Spinal cord (tissue), 10 donors: ENCODE measurements around the gene ABCB11. TPM values are rescaled to one million over a fixed set of nuclear protein-coding genes. Genes with fewer than 3 reads are reported as not detected.
"Not testable (repeated sequence)": the region's sequence is repeated elsewhere in the genome, so short reads cannot be mapped to it uniquely, and the experiment has no call there.

ENCODE experiments used
- DNase-seq, 6 donors: peaks; one replicate each; pipeline versions ENCODE4 v3.0.0 to v3.0.0-alpha.2; 2013 to 2015; ENCODE audit warnings: low spot score in 6 of 6, low read depth in 4 of 6
- H3K27ac ChIP-seq: one replicate; pipeline ENCODE4 v1.5.1; 2013; ENCODE audit warnings: low read depth, low read length, control low read depth
- H3K27me3 ChIP-seq: one replicate; pipeline ENCODE4 v1.6.1; 2013; ENCODE audit warnings: low read length; ENCODE audit not compliant: control insufficient read depth, insufficient read depth
- H3K36me3 ChIP-seq: one replicate; pipeline ENCODE4 v1.6.1; 2013; ENCODE audit warnings: low read length; ENCODE audit not compliant: control insufficient read depth, insufficient read depth
- H3K4me1 ChIP-seq: one replicate; pipeline ENCODE4 v1.6.1; 2013; ENCODE audit warnings: low read length; ENCODE audit not compliant: control insufficient read depth, insufficient read depth
- H3K4me3 ChIP-seq: one replicate; pipeline ENCODE4 v1.5.1; 2013; ENCODE audit warnings: low read depth, low read length, control low read depth
- H3K9me3 ChIP-seq: one replicate; pipeline ENCODE4 v1.6.1; 2013; ENCODE audit warnings: low read length; ENCODE audit not compliant: control insufficient read depth, insufficient read depth
- WGBS: methylation state at CpG from one replicate; pipeline ENCODE4 v1.1.5; 2013; ENCODE audit warnings: missing lambda C conversion rate; ENCODE audit not compliant: insufficient coverage; 5-methylcytosine and 5-hydroxymethylcytosine counted together
- polyA plus RNA-seq, 2 donors: library from polyadenylated mRNA; unstranded; fragments of 120-200 nt; gene quantifications; one replicate each; pipeline ENCODE4 v1.2.1, GENCODE V29; 2013; ENCODE audit not compliant: insufficient read length in 2 of 2
- total RNA-seq, 2 donors: library from RNA; depleted of rRNA in 1 of 2; stranded (reverse); fragments of 120-200 nt in 1 of 2; fragments of >200 nt in 1 of 2; gene quantifications; one replicate each; pipeline versions ENCODE4 v1.2.3 to v1.2.4, GENCODE V29; 2013 to 2014
- donor health status: healthy.

The ABCB11 gene
- total and polyA plus RNA-seq, 4 donors, result 0.19 to 0.66 (median 0.25) TPM

DNA sequence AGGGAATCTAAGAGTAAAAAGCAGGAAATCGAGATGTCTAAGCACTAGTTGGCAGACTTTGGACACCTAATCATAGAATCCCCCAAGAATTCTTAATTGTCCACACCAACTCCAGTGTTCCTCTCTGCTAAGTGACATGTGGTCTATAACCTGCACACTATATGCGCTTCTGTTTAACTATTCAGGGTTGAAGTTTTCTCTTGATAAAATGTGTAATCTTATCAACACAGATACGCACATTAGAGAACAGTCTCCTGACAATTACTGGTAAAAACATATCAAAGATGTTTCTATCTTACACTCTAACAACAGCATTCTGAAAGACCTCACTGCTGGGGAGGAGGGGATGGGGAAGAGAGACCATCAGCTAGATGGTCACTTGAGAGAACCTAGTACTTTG lies 3.9 kb downstream of the ABCB11 start:
- Histone ChIP-seq H3K4me1 (no peaks in the 10 kb centered on the region), H3K36me3 (no peaks in the 10 kb centered on the region), H3K9me3 (no peaks in the 10 kb centered on the region), H3K27me3 (no peaks in the 10 kb centered on the region), H3K27ac (no peak overlapping the region), H3K4me3 (no peak overlapping the region)
- no CpG with 5 or more reads among the region's 3 CpGs for WGBS
- no peak for DNase-seq

DNA sequence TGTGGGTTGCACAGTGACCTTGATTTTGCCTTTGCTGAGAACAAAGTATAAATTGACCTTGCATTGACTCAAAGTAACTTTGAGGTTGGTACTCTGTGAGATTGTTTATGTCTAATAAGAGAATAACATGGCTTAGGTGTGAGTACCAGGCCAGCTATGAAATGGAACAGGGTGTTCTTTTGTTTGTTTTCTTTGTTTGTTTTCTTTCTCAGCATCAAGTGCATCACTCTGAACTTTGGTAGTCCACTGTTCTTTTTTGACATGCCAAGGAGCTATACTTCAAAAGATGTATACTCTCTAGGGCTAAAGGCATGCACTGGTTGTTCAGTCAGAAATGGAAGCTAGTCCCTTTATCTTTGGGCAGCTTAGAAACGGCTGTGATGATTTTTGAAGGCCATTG lies 5.1 kb downstream of the ABCB11 start:
- H3K27me3 ChIP-seq, result no peaks in the 10 kb centered on the region
- no peaks in the 10 kb centered on the region for H3K36me3 ChIP-seq
- no peak for DNase-seq
- H3K27ac ChIP-seq, result no peak overlapping the region
- no CpG with 5 or more reads among the region's 1 CpG for WGBS
- H3K4me1 ChIP-seq, result no peaks in the 10 kb centered on the region
- H3K4me3 ChIP-seq, result no peak overlapping the region
- no peaks in the 10 kb centered on the region for H3K9me3 ChIP-seq

DNA sequence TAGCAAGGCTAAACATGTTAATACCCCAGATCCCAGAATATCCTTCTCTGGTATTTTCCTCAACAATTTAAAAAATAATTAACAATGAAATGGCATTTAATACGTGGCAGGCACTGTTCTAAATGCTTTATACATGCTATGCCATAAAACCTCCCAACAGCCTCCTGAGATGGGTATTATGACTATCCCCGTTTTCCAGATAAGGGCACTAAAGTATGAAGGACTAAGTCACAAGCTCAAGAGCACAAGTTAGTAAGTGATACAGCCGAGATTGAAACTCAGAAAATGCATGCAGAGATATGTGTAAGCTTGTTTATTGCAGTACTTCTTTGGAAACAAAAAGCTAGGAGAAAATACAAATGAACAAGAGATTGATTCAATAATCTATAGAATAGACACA lies 8.0 kb downstream of the ABCB11 start:
- no peak overlapping the region for H3K27ac ChIP-seq
- H3K9me3 ChIP-seq, result no peaks in the 10 kb centered on the region
- WGBS, result no CpG with 5 or more reads among the region's 3 CpGs
- DNase-seq, result peak in 1 of 6 donors; percentile 6
- no peak overlapping the region for H3K4me3 ChIP-seq
- H3K36me3 ChIP-seq, result no peaks in the 10 kb centered on the region
- H3K27me3 ChIP-seq, result no peaks in the 10 kb centered on the region
- H3K4me1 ChIP-seq, result no peaks in the 10 kb centered on the region

DNA sequence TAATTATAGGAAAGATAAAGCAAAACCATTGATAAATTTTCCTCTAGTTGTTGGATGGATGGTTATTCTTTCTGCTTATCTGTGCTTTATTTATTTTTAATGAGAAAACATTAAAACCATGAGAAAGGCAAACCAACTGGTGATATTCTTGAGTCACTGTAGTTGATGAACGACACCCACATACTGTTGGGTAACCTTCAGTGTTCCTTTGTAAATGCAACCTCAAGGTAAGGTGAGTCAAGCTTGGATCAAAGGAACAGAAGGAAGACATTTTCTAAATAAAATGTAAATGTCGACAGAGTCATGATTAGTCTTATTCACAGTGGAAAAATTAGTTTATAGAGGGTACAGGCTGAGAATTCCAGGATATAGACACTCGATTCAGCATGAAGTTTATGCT lies 12.7 kb downstream of the ABCB11 start:
- Histone ChIP-seq H3K27ac (no peak overlapping the region), H3K36me3 (no peaks in the 10 kb centered on the region), H3K27me3 (no peaks in the 10 kb centered on the region), H3K4me3 (no peak overlapping the region), H3K9me3 (no peaks in the 10 kb centered on the region), H3K4me1 (no peaks in the 10 kb centered on the region)
- WGBS, result 100% methylated on average over 1 of the region's 3 CpGs
- DNase-seq, result no peak

DNA sequence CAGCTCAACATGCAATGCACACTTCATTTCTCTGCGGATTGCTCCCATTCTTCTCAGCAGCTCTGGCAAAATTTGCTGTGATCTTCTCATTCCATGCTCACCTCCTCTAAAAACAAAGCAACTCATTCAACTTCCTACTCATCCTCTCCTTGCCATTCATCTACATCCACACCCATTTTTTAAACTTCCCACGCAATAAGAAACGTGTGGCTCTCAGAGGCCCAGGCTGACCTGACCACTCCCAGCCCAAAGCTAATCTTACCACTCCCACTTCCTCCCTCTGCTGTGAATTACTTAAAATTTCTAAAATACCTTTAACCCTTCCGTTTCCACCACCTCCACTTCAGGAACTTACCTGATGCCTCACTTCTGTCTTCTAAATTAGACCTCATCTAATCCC lies 15.2 kb downstream of the ABCB11 start:
- 61% methylated on average over 3 of the region's 4 CpGs for WGBS
- no peak overlapping the region for H3K4me3 ChIP-seq

DNA sequence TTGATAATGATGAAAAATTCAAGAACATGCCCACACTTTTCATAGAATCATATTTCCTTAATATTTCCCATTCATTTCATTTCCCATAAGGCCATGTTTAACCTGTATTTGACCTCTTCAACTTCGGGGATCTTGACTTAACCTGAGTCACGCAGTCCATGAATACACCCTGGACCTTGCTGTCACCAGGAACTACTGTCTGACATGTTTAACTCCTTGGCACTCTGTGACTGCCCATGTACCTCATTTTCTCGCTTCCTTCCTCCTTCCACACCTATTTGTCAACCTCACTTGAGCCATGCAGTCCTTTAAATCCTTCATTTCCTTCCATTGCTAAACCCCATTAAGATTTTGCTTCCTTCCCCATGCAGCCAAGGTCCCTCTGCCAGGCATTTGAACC lies 16.3 kb downstream of the ABCB11 start:
- H3K27me3 ChIP-seq, result no peaks in the 10 kb centered on the region
- no peak for DNase-seq
- no peaks in the 10 kb centered on the region for H3K4me1 ChIP-seq
- no peaks in the 10 kb centered on the region for H3K9me3 ChIP-seq
- no peak overlapping the region for H3K27ac ChIP-seq
- H3K4me3 ChIP-seq, result no peak overlapping the region
- no peaks in the 10 kb centered on the region for H3K36me3 ChIP-seq
- 91% methylated on average over 3 of the region's 3 CpGs for WGBS

More for the DNA sequence above, 15.2 kb downstream of the ABCB11 start:
- H3K4me1 ChIP-seq, result no peaks in the 10 kb centered on the region
- no peak overlapping the region for H3K27ac ChIP-seq
- H3K36me3 ChIP-seq, result no peaks in the 10 kb centered on the region
- H3K27me3 ChIP-seq, result no peaks in the 10 kb centered on the region
- DNase-seq, result no peak
- H3K9me3 ChIP-seq, result no peaks in the 10 kb centered on the region

DNA sequence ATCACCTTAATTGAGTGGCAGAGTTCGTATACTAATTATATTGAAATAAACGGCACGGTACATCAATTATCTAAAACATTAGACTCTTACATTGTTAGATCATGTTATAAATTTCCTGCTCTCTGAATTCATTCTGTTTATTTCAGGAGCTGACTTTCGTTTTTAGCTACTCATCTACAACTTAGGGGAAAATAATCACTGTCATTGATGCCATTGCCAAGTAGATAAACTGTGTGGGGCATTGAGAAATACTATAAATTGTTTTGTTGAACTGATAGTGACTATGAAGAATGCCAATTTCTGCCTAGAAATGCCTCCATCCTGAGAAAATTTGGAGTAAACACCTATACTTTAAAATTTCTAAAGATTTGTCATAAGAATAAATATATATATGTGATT lies 17.5 kb downstream of the ABCB11 start:
- Histone ChIP-seq H3K27ac (no peak overlapping the region), H3K4me3 (no peak overlapping the region), H3K4me1 (no peaks in the 10 kb centered on the region), H3K27me3 (no peaks in the 10 kb centered on the region), H3K36me3 (no peaks in the 10 kb centered on the region), H3K9me3 (no peaks in the 10 kb centered on the region)
- DNase-seq, result no peak
- WGBS, result no CpG with 5 or more reads among the region's 4 CpGs

DNA sequence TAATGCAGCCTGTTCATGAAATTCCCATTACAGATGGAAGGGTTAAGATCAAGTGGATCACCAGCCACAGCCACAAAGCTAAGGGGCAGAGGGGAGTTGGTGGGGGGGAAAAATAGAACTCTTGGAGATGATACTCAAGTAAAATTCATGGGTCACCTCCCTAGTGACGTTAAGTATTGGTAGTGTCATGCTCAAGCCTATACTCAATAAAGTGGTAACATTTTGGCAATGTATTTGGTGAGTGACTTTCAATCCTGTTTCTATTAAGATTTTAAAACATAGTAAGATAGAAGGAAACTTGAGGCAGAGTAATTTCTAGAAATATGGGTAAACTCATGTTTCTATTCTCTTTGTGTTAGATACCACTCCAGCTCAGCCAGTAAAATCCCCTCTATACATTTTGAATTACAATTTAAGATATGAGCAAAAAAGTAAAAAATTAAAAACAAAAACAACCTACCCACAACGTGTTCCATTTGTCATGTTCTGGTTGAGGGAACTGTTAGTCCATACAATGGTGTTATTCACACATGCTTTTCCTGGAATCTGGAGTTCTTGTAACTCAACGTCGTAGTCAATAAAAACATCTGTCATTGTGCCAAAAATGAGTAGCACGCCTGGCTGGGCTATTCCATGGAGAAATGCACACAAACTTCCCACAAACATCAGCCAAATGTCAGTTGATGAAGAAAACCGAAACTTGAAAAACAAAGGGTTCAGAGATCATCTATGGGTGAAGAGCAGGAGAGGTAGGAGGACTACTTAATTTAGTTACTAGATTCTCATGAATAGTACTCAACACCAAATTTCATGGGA lies 18.1 kb downstream of the ABCB11 start:
- H3K27ac ChIP-seq, result no peak overlapping the region
- 40% methylated on average over 2 of the region's 6 CpGs for WGBS
- no peak overlapping the region for H3K4me3 ChIP-seq
- H3K36me3 ChIP-seq, result no peaks in the 10 kb centered on the region
- no peaks in the 10 kb centered on the region for H3K9me3 ChIP-seq
- H3K27me3 ChIP-seq, result no peaks in the 10 kb centered on the region
- DNase-seq, result no peak
- no peaks in the 10 kb centered on the region for H3K4me1 ChIP-seq

DNA sequence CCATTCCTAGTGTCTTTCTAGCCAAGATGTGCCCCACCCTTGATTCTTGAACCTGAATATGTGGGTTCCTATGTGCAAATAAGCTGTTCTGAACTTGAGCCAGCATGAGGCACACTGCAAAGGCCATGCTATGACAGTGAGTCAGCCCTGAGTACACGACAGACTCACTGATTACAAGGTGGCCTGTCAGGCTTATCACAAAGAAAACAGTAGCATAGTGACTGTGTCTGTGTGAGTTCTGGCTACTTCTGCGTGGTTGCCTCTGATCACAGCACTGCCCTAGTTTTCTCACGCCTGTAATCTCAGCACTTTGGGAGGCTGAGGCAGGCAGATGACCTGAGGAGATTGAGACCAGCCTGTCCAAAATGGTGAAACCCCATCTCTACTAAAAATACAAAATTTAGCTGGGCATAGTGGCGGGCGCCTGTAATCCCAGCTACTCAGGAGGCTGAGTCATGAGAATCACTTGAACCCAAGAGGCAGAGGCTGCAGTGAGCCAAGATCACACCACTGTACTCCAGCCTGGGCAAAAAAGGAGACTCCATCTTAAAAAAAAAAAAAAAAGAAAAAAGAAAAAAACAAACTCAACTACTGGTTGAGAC lies 18.8 kb downstream of the ABCB11 start:
- not testable (repeated sequence) for DNase-seq, H3K27ac ChIP-seq, H3K36me3 ChIP-seq, H3K27me3 ChIP-seq, H3K9me3 ChIP-seq, H3K4me3 ChIP-seq, H3K4me1 ChIP-seq
- 67% methylated on average over 3 of the region's 5 CpGs for WGBS

DNA sequence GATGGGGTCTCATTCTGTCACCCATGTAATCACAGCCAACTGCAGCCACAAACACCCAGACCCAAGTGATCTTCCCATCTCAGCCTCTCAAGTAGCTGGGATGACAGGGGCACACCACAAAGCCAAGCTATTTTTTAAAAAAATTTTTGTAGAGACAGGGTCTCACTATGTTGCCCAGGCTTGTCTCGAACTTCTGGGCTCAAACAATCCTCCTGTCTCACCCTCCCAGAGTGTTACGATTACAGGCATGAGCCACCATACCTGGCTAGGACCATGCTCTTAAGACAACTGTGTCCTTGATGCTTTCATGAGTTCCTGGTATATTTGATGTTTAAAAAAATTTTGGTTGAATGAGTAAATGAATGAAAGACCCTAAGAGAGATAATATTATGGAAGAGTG lies 19.4 kb downstream of the ABCB11 start:
- no peak for DNase-seq
- H3K27me3 ChIP-seq, result no peaks in the 10 kb centered on the region
- no peaks in the 10 kb centered on the region for H3K9me3 ChIP-seq
- no peaks in the 10 kb centered on the region for H3K4me1 ChIP-seq
- H3K4me3 ChIP-seq, result no peak overlapping the region
- H3K36me3 ChIP-seq, result no peaks in the 10 kb centered on the region
- no peak overlapping the region for H3K27ac ChIP-seq
- WGBS, result 100% methylated on average over 1 of the region's 2 CpGs
